Retina (tissue), 1 donor: Measurements from ENCODE around the gene SHC2.
"Not testable (repeated sequence)": the region's sequence is repeated elsewhere in the genome, so short reads cannot be mapped to it uniquely, and the experiment has no call there.

Experiments used
- DNase-seq: peaks from one replicate; pipeline ENCODE4 v3.0.0-alpha.2; 2016

SHC2 gene

DNA sequence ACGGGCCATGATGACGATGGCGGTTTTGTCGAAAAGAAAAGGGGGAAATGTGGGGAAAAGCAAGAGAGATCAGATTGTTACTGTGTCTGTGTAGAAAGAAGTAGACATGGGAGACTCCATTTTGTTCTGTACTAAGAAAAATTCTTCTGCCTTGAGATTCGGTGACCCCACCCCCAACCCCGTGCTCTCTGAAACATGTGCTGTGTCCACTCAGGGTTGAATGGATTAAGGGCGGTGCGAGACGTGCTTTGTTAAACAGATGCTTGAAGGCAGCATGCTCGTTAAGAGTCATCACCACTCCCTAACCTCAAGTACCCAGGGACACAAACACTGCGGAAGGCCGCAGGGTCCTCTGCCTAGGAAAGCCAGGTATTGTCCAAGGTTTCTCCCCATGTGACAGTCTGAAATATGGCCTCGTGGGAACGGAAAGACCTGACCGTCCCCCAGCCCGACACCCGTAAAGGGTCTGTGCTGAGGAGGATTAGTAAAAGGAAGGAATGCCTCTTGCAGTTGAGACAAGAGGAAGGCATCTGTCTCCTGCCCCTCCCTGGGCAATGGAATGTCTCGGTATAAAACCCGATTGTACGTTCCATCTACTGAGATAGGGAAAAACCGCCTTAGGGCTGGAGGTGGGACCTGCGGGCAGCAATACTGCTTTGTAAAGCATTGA is 74.1 kb downstream of the SHC2 start:
- DNase-seq = not testable (repeated sequence)

DNA sequence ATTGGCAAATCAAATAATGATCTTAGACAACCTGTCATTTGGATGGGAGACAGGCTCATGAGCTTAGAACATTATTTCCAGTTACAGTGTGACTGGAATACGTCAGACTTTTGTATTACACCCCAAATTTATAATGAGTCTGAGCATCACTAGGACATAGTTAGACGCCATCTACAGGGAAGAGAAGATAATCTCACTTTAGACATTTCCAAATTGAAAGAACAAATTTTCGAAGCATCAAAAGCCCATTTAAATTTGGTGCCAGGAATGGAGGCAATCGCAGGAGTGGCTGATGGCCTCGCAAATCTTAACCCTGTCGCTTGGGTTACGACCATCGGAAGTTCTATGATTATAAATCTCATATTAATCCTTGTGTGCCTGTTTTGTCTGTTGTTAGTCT is 74.6 kb downstream of the SHC2 start:
- not testable (repeated sequence) for DNase-seq

DNA sequence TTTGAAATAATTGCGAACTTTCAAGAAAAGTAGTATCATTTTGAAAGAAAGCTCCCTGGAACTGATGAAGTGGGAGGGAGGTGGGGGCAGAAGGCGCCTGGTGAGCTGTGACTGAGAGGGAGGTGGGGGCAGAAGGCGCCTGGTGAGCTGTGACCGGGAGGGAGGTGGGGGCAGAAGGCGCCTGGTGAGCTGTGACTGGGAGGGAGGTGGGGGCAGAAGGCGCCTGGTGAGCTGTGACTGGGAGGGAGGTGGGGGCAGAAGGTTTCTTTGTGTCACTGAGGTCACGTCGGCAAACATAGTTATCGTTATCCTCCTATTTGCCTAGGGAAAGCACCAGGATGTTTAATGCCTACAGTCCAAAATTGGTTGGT is 76.0 kb downstream of the SHC2 start:
- DNase-seq = no peak

DNA sequence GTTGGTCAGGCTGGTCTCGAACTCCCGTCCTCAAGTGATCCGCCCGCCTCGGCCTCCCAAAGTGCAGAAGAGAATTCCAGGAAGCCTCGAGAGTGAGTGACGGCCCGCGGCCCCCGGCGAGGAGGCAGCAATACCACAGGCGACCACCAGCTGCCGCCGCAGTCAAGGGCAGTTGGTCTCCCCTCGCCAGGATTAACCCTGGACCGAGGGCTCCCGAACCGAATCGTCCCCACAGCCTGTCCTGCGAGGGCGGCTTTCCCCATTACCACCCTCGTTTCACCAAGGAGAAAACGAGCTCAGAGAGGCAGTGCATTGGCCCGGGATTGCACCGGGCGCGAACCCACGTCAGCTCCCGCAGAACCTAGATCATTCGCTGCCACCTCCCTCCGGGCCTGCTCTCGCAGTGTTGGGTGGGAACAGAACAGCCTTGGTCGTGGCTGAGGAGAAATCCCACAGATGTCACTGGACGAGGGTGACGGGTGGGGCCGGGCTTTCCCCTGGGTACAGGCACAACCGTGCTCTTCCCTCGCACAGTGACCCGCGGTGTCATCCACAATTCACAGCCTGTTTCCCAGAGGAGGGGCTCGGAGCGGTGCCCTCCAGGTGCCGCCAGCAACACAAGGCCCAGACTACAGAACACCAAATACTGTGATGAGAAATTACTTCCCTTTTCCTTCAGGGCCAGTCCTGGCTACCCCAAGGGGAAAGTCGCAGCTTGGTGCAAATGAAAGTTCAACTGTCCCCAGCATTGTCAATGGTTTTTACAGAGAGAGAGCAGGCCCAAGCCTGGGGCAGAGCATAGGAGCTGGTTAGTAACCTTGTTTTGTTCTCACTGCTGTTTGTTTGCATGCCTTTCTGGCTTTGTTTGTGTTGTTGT is 76.7 kb downstream of the SHC2 start:
- DNase-seq = peak; percentile 84

DNA sequence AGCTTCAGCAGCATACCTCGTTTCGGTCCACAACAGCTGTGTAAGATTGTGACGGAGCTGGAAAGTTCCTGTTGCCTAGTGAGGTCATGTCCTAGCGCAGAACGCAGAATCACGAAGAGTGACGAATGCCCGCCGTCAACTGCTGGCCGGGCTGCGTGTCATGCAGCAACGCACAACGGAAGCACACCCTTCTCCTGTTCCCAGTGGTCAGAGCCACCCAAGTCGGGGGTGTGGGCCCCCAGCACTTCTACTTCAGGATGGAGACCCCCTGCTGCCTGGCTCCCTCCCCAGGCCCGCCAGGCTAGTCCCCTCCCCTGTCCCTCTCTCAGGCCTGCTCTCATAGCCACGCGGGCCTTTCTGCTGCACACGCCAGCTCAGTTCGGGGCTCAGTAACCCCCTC is 77.8 kb downstream of the SHC2 start:
- no peak for DNase-seq

DNA sequence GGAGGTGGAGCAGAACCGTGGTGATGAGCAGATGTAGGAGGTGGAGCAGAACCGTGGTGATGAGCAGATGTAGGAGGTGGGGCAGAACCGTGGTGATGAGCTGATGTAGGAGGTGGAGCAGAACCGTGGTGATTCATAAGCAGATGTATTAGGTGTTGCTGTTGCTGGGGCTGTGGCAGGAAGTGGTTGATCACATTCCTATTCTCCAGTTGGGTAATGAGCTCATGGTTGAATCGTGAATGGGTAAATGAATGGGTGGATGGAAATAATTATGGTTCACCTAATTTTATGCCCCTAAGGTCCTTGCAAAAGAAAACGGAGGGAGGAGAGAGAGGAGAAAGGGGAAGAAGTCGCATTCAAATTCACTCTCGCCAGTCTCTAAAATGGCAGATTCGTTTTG is 78.3 kb downstream of the SHC2 start:
- not testable (repeated sequence) for DNase-seq

DNA sequence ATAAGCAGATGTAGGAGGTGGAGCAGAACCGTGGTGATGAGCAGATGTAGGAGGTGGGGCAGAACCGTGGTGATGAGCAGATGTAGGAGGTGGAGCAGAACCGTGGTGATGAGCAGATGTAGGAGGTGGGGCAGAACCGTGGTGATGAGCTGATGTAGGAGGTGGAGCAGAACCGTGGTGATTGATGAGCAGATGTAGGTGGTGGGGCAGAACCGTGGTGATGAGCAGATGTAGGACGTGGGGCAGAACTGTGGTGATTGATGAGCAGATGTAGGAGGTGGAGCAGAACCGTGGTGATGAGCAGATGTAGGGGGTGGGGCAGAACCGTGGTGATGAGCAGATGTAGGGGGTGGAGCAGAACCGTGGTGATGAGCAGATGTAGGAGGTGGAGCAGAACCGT is 78.9 kb downstream of the SHC2 start:
- not testable (repeated sequence) for DNase-seq

DNA sequence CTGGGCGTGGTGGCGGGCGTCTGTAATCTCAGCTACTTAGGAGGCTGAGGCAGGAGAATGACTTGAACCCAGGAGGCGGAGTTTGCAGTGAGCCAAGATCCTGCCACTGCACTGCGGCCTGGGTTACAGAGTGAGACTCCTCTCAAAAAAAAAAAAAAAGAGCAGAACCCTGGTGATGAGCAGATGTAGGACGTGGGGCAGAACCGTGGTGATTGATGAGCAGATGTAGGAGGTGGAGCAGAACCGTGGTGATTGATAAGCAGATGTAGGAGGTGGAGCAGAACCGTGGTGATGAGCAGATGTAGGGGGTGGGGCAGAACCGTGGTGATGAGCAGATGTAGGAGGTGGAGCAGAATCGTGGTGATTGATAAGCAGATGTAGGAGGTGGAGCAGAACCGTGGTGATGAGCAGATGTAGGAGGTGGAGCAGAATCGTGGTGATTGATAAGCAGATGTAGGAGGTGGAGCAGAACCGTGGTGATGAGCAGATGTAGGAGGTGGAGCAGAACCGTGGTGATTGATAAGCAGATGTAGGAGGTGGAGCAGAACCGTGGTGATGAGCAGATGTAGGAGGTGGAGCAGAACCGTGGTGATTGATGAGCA is 80.1 kb downstream of the SHC2 start:
- DNase-seq = not testable (repeated sequence)

DNA sequence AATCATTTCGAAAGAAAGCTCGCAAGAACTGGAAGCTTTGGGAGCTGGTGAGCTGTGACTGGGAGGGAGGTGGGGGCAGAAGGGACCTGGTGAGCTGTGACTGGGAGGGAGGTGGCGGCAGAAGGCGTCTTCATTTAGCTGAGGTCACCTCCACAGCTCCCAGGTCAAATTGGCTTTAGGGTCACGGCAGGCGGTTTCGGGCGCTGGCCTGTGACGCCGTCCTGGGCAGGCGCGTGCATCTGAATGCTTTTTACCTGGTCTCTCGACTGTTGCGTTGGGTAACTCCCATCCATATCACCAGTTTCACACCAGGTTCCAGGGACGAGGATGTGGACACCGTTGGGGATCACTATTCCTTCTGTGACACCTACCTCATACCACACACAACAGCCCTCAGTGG is 81.0 kb downstream of the SHC2 start:
- peak; percentile 0 for DNase-seq

DNA sequence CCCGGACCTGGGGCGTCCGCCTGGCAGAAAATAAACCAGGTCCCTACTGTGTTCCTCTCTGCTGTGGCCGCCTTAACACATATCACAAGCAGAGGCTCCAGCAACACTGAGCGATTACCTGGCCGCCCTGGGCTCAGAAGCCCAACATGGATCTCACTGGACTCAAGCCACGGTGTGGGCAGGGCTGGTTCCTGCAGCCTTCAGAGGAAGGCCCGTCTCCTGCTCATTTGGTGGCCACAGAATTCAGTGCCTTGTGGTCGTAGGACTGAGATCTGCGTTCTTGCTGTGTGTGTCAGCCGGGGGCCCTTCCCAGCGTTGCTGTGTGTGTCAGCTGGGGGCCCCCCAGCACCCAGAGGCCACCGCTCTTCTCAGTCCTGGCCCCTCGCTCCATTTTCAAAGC is 82.1 kb downstream of the SHC2 start:
- no peak for DNase-seq

DNA sequence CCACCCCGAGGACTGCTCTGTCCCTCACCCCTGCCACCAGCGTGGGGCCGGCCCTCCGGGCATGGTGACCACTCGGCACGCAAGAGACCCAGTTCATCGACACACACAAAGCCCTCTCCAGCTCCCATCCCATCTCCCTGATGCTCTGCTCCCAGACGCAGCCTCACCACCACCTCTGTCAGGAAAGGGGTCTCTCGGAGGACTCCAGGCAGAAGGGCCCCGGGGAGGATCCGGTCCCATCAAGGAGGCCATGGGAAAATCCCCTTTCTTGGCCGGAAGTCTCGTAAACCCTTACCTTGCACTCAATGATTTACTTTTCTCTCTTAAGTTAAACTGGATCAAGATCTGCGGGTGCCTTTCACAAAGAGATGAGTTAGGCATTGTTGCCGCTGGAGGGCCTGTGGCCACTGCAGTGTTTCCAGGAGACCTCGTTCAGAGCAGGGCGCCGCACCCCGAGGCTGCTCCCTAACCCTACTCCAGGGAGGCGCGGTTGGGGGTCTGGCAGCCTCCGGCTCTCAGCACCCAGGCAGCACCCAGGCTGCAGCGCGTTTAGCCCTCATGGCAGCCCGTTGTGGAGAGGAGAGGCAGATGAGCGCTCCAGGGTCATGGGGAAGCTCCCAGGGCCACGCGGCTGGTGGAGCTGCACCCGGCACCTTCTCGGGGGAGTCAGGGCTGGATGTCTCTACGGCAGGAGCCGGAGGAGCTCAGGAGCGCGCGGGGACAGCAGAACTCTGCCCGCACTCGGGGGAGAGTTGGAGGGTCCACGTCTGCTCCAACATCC is 82.8 kb downstream of the SHC2 start:
- no peak for DNase-seq

DNA sequence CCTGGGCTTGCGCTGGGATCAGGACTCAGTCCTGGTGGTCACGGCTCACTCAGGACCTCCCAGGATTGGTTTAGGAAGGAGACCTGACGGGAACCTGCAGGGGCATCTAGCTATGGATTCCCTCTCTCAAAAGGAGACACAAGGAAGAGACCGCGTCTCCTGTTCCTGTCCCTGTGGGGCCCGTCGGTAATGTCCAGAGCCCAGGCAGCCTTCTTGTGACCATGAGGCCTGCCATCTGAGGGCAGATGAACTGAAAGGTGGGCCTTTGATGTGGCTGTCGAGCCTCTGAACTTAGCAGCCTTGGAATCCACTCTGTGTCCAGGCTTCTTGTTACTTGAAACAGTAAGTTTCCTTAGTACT is 84.7 kb downstream of the SHC2 start:
- DNase-seq = no peak

DNA sequence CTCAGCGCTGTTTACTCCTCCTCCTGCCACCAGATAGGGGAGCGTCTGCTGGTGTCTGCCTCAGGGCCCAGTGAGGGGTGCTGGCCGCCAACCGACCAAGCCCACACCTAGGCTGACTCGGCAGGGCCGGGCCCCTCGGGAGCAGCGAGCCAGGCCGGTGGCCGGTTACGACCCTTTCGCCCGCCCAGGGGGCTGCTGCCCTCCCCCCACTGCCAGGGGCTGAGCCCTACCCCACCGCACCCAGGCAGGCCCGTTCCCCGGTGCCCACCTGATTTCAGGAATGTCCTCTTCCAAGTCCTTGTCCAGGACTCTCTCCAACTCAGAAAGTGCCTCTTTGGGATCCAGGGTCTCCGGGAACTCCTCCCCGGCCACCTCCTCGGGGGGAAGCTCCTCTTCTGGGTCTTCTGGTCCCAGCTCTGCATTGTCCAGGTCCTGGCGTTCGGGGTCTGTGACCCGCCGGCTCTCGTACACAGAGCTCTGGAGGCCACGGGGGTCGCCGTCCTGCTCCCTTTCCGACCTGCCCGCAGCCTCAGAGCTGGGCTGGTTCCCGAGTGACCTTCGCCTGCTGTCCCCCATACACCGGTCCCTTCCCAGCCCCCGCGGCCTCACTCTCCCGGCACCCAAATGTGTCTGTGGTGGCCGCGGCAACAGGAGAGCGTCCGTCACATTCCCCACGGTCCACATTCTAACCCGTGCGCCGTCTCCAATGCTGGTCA is 85.3 kb downstream of the SHC2 start:
- no peak for DNase-seq

DNA sequence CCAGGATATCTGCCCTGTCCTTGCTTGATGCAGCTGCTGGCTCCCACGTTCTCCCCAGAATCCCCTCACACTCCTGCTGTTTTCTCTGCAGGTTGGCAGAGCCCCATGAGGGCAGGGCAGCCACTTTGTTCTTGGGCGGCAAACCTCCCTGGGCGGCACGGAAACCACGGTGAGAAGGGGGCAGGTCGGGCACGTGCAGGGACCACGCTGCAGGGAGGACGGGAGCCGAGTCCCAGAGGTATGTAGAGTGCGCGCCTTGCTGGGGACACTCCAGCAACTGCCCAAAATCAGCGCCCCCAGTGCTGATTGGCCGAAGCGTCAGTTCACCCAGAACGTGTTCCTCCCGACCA is 86.0 kb downstream of the SHC2 start:
- DNase-seq = no peak

DNA sequence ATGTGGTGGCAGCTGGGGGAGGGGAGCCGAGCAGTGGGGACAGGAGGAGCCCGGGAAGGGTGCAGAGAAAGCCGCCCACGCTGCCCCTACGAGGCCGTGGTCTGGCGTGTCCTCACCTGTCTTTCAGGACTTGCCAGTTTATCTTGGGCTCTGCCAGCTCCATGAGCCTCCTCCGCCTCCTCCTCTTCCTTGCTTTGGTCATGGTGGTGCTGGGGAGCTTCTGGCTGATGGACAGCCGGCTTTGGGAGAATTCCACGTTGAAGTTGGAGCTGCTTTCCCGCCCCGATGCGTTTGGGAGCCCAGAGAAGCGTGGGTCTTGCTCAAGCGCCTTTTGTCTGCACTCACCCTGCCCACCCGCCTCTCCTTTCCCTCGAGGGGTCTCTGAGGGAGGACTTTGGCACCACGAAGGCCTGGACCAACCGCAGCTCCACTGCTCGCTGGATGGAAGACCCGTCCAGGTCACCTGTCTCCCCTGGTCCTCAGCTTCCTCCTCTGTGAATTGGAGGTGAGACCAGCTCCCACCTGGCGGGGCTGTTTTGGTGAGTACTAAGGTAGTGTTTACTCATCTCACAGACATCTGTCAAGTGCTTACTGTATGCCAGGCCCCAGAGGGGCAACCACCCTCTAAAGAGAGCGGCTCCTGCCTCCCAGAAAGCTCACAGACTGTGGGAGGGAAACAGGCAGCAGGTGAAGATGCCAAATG is 86.5 kb downstream of the SHC2 start:
- peak; percentile 3 for DNase-seq

DNA sequence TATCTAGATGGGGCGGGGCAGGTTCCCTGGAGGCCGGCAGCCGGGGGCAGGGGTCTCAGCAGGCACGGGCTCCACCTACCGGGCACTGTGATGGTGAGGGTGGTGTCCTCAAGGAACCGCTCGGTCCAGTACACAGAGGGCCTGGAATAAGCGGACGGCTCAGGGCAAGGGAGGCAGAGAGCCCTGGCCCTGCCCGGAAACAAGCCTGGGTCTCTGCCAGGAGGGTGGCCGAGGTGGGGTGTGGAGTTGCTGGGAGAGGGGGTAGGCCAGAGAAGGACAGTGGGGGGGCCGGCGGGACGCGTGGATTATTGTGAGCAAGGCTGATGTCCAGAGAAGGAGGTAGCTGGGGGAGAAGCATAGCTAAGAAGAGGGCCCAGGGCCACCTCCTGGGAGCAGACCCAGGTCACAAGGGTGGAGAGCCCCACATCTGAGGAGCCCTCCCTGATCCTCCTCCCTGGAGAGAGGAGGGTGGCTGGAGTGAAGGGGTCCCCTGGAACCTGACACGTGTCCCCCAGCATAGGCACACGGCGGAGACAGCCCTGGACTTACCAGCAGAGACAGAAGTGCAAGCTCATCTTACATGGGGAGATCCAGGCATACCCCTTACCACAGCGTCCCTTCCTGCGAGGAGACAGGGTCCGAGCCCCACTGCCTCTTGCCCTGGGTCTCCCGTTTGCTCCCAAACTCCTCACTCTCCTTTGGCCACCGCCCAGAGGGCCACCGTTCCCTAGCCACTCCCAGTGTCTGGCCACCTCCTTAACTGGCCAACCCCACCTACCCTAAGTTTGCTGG is 87.2 kb downstream of the SHC2 start:
- DNase-seq = no peak

DNA sequence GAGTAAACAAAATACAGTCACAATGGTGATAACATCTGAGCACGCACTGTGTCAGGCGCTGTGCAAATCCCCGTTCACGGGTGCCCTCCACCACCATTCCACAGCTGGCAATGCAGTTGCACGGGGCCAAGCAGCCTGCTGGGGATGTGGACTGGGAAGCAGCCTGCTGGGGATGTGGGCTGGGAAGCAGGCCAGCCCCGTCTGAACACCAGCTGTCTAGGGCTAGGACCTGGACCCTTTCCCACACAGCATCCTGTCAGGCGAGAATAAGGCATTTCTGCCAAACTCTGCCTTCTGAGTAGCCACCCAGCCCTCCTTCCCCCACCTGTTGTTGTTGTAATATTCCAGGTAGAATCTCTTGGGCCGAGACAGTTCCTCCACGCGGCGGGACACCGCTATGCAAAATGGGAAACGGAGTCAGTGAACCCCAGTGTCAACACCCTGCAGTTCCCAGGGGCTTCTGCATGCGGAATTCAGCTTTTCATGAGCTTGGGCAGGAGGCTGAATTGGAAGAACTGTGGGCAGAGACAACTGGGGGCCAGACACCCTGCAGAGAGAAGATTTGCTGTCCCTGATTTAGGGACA is 88.4 kb downstream of the SHC2 start:
- DNase-seq = no peak

DNA sequence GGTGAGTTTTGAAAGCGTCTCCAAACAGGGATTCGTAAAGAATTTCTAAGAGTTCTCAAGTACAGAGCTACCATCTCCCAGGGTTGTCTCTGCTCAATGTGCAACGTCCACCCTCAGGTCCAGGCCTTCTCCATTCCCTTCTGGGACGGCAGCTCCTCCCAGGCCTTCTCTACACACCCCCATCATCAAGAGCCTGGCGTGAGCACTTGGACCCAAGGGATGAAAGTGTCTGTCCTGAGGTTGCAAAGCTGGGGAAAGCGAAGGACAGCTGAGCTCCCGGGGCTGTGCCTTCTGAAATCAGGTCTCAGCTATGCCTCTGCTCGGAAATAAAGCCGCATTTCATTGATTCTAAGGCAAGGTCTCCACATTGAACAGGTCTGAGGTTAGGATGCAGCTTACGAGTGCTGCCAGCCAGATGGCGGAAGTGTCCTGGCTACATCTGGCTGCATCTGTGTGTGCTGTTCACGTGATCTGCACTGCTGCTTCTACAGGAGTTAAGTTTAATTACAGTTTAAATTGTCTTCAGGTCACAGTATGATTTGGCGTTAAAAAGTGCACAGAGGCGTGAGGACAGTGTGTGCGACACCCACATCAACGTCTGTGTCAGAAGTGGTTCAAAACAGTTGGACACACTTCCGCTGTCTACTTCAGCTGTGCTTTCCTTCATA is 89.2 kb downstream of the SHC2 start:
- DNase-seq = no peak

DNA sequence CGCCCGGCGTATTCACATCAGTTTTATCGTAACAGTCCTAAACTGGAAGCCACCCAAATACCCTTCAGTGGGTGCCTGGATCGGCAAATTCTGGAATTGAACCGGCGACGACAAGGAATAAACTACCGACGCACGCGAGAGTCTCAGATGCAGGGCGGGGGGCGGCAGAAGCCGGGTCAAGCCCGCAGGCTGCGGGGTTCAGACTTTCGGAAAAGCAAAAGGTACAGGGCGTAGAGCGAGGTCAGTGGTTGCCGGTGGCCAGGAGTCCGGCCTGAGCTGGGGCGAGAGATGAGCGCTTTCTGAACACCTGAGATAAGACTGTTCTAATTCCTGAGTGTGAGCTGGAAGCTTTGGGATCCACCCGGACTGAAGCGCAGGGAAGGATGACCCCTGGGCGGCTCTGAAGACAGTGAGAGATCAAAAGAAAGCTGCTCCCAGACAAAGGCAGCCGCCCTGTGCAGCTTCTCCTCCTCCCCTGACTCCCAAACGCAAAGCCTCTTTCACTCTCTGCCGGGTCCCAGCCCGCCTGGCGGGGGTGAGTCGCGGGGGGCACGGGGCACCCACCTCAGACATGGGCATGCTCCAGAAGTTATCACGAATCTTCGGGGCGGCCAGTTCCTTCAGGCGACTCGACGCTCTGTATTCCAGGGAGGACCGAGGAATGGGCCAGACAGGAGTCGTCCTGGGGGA is 90.0 kb downstream of the SHC2 start:
- no peak for DNase-seq

DNA sequence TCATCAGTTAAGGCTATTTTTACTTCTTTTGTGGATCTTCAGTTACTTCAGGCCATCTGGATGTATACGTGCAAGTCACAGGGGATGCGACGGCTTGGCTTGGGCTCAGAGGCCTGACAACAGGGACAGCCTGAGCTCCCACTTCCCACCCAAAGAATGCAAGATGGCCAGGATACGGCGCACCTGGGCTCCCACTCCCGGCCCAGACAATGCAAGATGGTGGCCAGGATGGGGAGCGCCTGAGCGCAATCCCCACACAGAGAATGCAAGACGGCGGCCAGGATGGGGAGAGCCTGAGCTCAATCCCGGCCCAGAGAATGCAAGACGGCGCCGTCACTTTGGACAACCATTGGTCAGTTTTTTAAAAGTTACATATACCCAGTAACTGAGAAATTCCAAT is 91.0 kb downstream of the SHC2 start:
- no peak for DNase-seq
